GM12878 (cell line): ENCODE results near the gene DMD. TPM values are rescaled to one million over a fixed set of nuclear protein-coding genes. Genes with fewer than 3 reads are reported as not detected.

Experiments used
- ATAC-seq: fragments of 200-7000 bp; cut with Tn5 transposase; 3 replicates; pipeline ENCODE4 v1.9.1; 2020; ENCODE audit warnings: mild to moderate bottlenecking, moderate library complexity
- BruUV-seq: library from RNA; stranded (reverse); fragments of 400-500 nt; replicated peaks from 2 replicates; lab custom pipeline; 2021; lab: Mats Ljungman, UMichigan
- CTCF ChIA-PET: fragments of 300-600 bp; sonication (Branson Sonifier 250); formaldehyde crosslinking; extraction: SDS; loops from one replicate; lab custom pipeline; 2021; ENCODE audit warnings: inconsistent platforms; lab: Yijun Ruan, JAX
- POLR2A ChIA-PET: fragments of 350-600 bp; formaldehyde crosslinking; extraction: SDS; loops from one replicate; lab custom pipeline; 2021; ENCODE audit warnings: inconsistent platforms; lab: Charles Lee
- RAD21 ChIA-PET: fragments of 300-600 bp; sonication (Branson Sonifier 250); formaldehyde crosslinking; loops from one replicate; lab custom pipeline; 2023; ENCODE audit warnings: antibody characterized with exemption; ENCODE audit not compliant: unreplicated experiment; lab: Charles Lee
- SMC1A ChIA-PET: fragments of 300-600 bp; sonication (Branson Sonifier 250); formaldehyde crosslinking; loops from one replicate; lab custom pipeline; 2023; ENCODE audit not compliant: unreplicated experiment, uncharacterized antibody; lab: Charles Lee
- DNase-seq: peaks from one replicate; pipeline ENCODE4 v3.0.0-alpha.2; 2011; ENCODE audit warnings: low read depth, low spot score
- FAIRE-seq: peaks from 3 replicates; lab custom pipeline; 2011; peaks lifted over from hg19 to GRCh38; lab: Jason Lieb, UNC
- H2AFZ ChIP-seq: 2 replicates; pipeline ENCODE4 v1.6.0; 2011; ENCODE audit warnings: low read depth, low read length, control low read depth; ENCODE audit not compliant: control insufficient read depth
- H3K27ac ChIP-seq: 2 replicates; pipeline ENCODE4 v1.5.1; 2011; ENCODE audit warnings: control low read depth; ENCODE audit not compliant: control insufficient read depth, insufficient read depth
- H3K27me3 ChIP-seq, 2 experiments: replicated peaks in 1 of 2; 2 replicates each; pipeline versions ENCODE4 v1.6.0 to v1.6.1; 2011; ENCODE audit warnings: low read length in 1 of 2; ENCODE audit not compliant: control insufficient read depth in 2 of 2, insufficient read depth in 2 of 2
- H3K36me3 ChIP-seq, 2 experiments: 2 replicates each; pipeline ENCODE4 v1.5.1; 2011; ENCODE audit warnings: low read length in 1 of 2; ENCODE audit not compliant: control insufficient read depth in 2 of 2, insufficient read depth in 2 of 2
- H3K4me1 ChIP-seq: 2 replicates; pipeline ENCODE4 v1.6.1; 2011; ENCODE audit warnings: mild to moderate bottlenecking, low read length, moderate library complexity, mixed read lengths; ENCODE audit not compliant: control insufficient read depth, insufficient read depth
- H3K4me2 ChIP-seq: 2 replicates; pipeline ENCODE4 v1.6.0; 2011; ENCODE audit warnings: control low read depth; ENCODE audit not compliant: control insufficient read depth, insufficient read depth
- H3K4me3 ChIP-seq: fragments of 200-600 bp; sonication (generic); 2 replicates; pipeline ENCODE4 v1.5.1; 2016
- H3K79me2 ChIP-seq: 2 replicates; pipeline ENCODE4 v1.6.0; 2011; ENCODE audit warnings: low read length; ENCODE audit not compliant: control insufficient read depth, insufficient read depth
- H3K9ac ChIP-seq: 2 replicates; pipeline ENCODE4 v1.8.0; 2011; ENCODE audit warnings: low read length, control low read depth, mixed read lengths; ENCODE audit not compliant: control insufficient read depth, insufficient read depth
- H3K9me3 ChIP-seq: replicated peaks from 3 replicates; pipeline ENCODE4 v1.5.1; 2011; ENCODE audit warnings: mild to moderate bottlenecking, low read length; ENCODE audit not compliant: control insufficient read depth, insufficient read depth
- H4K20me1 ChIP-seq: 2 replicates; pipeline ENCODE4 v1.6.0; 2011; ENCODE audit not compliant: control insufficient read depth, insufficient read depth
- CHD4 ChIP-seq: fragments of 200-600 bp; sonication (generic); IDR thresholded peaks from 2 replicates; pipeline ENCODE4 v1.6.1; 2016; ENCODE audit warnings: mild to moderate bottlenecking
- CREB1 ChIP-seq: IDR thresholded peaks from 2 replicates; pipeline ENCODE4 v1.6.1; 2012; ENCODE audit warnings: low read depth, mild to moderate bottlenecking, inconsistent platforms
- FOXM1 ChIP-seq: IDR thresholded peaks from 2 replicates; pipeline ENCODE4 v1.6.1; 2012; ENCODE audit warnings: low read depth, mild to moderate bottlenecking, inconsistent platforms, low read length, moderate library complexity
- GATAD2B ChIP-seq: fragments of 450-650 bp; conservative IDR thresholded peaks from 2 replicates; pipeline ENCODE4 v1.6.1; 2017; ENCODE audit warnings: low read depth, mild to moderate bottlenecking, moderate library complexity
- IKZF1 ChIP-seq: fragments of 450-650 bp; conservative IDR thresholded peaks from 2 replicates; pipeline ENCODE4 v1.6.1; 2017; ENCODE audit warnings: antibody characterized with exemption, mild to moderate bottlenecking
- NBN ChIP-seq: fragments of 450-650 bp; IDR thresholded peaks from 2 replicates; pipeline ENCODE4 v1.6.1; 2016
- SIN3A ChIP-seq: IDR thresholded peaks from 2 replicates; pipeline ENCODE4 v1.6.1; 2012; ENCODE audit warnings: low read depth, low read length, improper control_type of control experiment
- SMC3 ChIP-seq: IDR thresholded peaks from 2 replicates; pipeline ENCODE4 v1.6.1; 2011; ENCODE audit warnings: low read length, improper control_type of control experiment, borderline replicate concordance
- SREBF1 ChIP-seq: IDR thresholded peaks from 2 replicates; pipeline ENCODE4 v1.6.1; 2012; ENCODE audit warnings: mild to moderate bottlenecking, low read length
- TCF3 ChIP-seq: IDR thresholded peaks from 2 replicates; pipeline ENCODE4 v1.6.1; 2012; ENCODE audit warnings: low read depth, mild to moderate bottlenecking, low read length, borderline replicate concordance; ENCODE audit not compliant: insufficient read depth
- WGBS: methylation state at CpG from one replicate; pipeline ENCODE4 v1.1.6; 2016; ENCODE audit warnings: low lambda C conversion rate; ENCODE audit not compliant: insufficient replicate concordance, insufficient coverage; ENCODE audit errors: missing lambda C conversion rate; 5-methylcytosine and 5-hydroxymethylcytosine counted together
- in situ Hi-C: fragments of 300-500 bp; cut with MboI; formaldehyde crosslinking; loops from 9 replicates; pipeline ENCODE4 v1.14.3; 2018; ENCODE audit warnings: mixed read lengths
- intact Hi-C: fragments of 100-400 bp; cut with micrococcal nuclease; formaldehyde crosslinking; loops from one replicate; pipeline ENCODE4 v1.14.2; 2022; ENCODE audit not compliant: unreplicated experiment
- polyA plus RNA-seq, 11 experiments: library from polyadenylated mRNA; depleted of rRNA in 4 of 11; unstranded in 6 of 11; stranded (reverse) in 5 of 11; fragments of >200 nt; fragmentation: Nextera tagmentation in 4 of 11; fragmentation: Illumina TruSeq in 1 of 11; extraction: Ambion mirVana in 4 of 11; extraction: Trizol in 1 of 11; gene quantifications; 1 replicate in 1 of 11; 2 replicates in 10 of 11; pipeline versions ENCODE4 v1.2.1 to v1.2.3, GENCODE V29; 2011 to 2016; ENCODE audit warnings: inconsistent platforms in 2 of 11, missing spikeins in 2 of 11, low read depth in 1 of 11
- total RNA-seq, 4 experiments: library from RNA; depleted of rRNA in 3 of 4; stranded (reverse); fragments of >200 nt in 3 of 4; fragmentation: Illumina TruSeq in 1 of 4; extraction: Trizol in 1 of 4; gene quantifications; 2 replicates each; pipeline versions ENCODE4 v1.2.1 to v1.2.3, GENCODE V29; 2013 to 2021
- TF ChIP-seq, protein P1 (sequence below): IDR thresholded peaks from 2 replicates; pipeline ENCODE4 v1.6.1; 2012; ENCODE audit warnings: mild to moderate bottlenecking, low read depth, low read length

The DMD gene
- total and polyA plus RNA-seq, 10 of the 15 experiments (the other 5 are each of a cell fraction or from before 2014, with no cell fraction given) = 1.4 to 24.3 (median 4.3) TPM

DNA sequence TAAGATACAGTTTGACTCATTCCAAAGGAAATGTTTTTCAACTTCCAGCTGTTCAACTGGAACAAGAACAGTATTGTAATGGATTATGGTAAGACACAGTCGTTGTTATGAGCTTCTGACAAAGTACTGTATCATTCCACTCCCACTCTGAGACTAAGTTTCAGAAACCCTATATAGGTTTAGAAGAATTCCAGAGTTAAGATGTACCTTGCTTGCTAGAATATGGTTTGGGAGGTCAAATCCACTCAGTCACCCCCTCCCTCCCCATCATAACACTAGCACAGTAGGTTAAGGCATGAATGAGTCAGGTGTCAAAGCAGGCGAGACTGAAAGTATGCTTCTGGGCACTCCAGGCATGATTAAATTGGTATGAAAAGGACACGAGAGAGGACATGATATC, 339.7 kb downstream of the DMD start:
- Histone ChIP-seq H3K9ac (no peak overlapping the region), H3K4me1 (no peaks in the 10 kb centered on the region), H3K27ac (no peak overlapping the region), H3K4me3 (no peak overlapping the region), H2AFZ (no peak overlapping the region), H3K36me3 (no peaks in the 10 kb centered on the region), H3K27me3 (no peaks in the 10 kb centered on the region), H4K20me1 (no peaks in the 10 kb centered on the region), H3K9me3 (no peaks in the 10 kb centered on the region), H3K4me2 (no peak overlapping the region), H3K79me2 (no peaks in the 10 kb centered on the region)
- in situ Hi-C loops (no loop called here), intact Hi-C loops (no loop called here)
- WGBS = 12% methylated on average over 3 of the region's 3 CpGs
- CTCF ChIA-PET = no interaction called here
- FAIRE-seq = no peak
- RAD21 ChIA-PET = no interaction called here
- SMC1A ChIA-PET = no interaction called here
- ATAC-seq = no peak
- TF ChIP-seq GATAD2B = no peak
- no peak for TF ChIP-seq CREB1
- TF ChIP-seq SMC3 = no peak
- TF ChIP-seq FOXM1 = no peak
- no peak for TF ChIP-seq SIN3A
- TF ChIP-seq TCF3 = no peak
- TF ChIP-seq NBN = no peak
- TF ChIP-seq CHD4 = no peak
- TF ChIP-seq SREBF1 = no peak
- TF ChIP-seq, protein P1, sequence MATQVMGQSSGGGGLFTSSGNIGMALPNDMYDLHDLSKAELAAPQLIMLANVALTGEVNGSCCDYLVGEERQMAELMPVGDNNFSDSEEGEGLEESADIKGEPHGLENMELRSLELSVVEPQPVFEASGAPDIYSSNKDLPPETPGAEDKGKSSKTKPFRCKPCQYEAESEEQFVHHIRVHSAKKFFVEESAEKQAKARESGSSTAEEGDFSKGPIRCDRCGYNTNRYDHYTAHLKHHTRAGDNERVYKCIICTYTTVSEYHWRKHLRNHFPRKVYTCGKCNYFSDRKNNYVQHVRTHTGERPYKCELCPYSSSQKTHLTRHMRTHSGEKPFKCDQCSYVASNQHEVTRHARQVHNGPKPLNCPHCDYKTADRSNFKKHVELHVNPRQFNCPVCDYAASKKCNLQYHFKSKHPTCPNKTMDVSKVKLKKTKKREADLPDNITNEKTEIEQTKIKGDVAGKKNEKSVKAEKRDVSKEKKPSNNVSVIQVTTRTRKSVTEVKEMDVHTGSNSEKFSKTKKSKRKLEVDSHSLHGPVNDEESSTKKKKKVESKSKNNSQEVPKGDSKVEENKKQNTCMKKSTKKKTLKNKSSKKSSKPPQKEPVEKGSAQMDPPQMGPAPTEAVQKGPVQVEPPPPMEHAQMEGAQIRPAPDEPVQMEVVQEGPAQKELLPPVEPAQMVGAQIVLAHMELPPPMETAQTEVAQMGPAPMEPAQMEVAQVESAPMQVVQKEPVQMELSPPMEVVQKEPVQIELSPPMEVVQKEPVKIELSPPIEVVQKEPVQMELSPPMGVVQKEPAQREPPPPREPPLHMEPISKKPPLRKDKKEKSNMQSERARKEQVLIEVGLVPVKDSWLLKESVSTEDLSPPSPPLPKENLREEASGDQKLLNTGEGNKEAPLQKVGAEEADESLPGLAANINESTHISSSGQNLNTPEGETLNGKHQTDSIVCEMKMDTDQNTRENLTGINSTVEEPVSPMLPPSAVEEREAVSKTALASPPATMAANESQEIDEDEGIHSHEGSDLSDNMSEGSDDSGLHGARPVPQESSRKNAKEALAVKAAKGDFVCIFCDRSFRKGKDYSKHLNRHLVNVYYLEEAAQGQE = no peak
- TF ChIP-seq IKZF1 = no peak
- POLR2A ChIA-PET = no interaction called here
- BruUV-seq = no TSS peak
- no peak for DNase-seq
